Hepatocyte (in vitro differentiated cells): ENCODE measurements around the gene TMCC1. TPM values are rescaled to one million over a fixed set of nuclear protein-coding genes. Genes with fewer than 3 reads are reported as not detected.

Source experiments
- DNase-seq: peaks from one replicate; pipeline ENCODE4 v3.0.0-alpha.2; 2016; ENCODE audit warnings: low spot score
- H2AFZ ChIP-seq: fragments of 200-600 bp; sonication (generic); 2 replicates; pipeline ENCODE4 v1.6.0; 2016; ENCODE audit warnings: antibody characterized with exemption, mild to moderate bottlenecking
- H3K27ac ChIP-seq: fragments of 200-600 bp; sonication (generic); 2 replicates; pipeline ENCODE4 v1.5.1; 2016; ENCODE audit warnings: mild to moderate bottlenecking
- H3K27me3 ChIP-seq: fragments of 200-600 bp; sonication (generic); 2 replicates; pipeline ENCODE4 v1.6.1; 2016
- H3K36me3 ChIP-seq: fragments of 200-600 bp; sonication (generic); replicated peaks from 2 replicates; pipeline ENCODE4 v1.5.1; 2016; ENCODE audit warnings: low read depth; ENCODE audit not compliant: insufficient read depth
- H3K4me1 ChIP-seq: fragments of 200-600 bp; sonication (generic); 2 replicates; pipeline ENCODE4 v1.5.1; 2016; ENCODE audit warnings: mild to moderate bottlenecking, moderate library complexity; ENCODE audit not compliant: insufficient read depth
- H3K4me2 ChIP-seq: fragments of 200-600 bp; sonication (generic); 2 replicates; pipeline ENCODE4 v1.6.0; 2016
- H3K4me3 ChIP-seq: fragments of 200-600 bp; sonication (generic); 2 replicates; pipeline ENCODE4 v1.5.1; 2016; ENCODE audit warnings: mild to moderate bottlenecking
- H3K79me2 ChIP-seq: fragments of 200-600 bp; sonication (generic); 2 replicates; pipeline ENCODE4 v1.6.0; 2017; ENCODE audit warnings: mild to moderate bottlenecking
- H3K9me2 ChIP-seq: fragments of 200-600 bp; sonication (generic); replicated peaks from 2 replicates; pipeline ENCODE4 v1.6.0; 2017; ENCODE audit warnings: mild to moderate bottlenecking; ENCODE audit not compliant: insufficient read depth
- H3K9me3 ChIP-seq: fragments of 200-600 bp; sonication (generic); 2 replicates; pipeline ENCODE4 v1.5.1; 2016; ENCODE audit warnings: low read depth, mild to moderate bottlenecking
- H4K20me1 ChIP-seq: fragments of 200-600 bp; sonication (generic); 2 replicates; pipeline ENCODE4 v1.6.0; 2016; ENCODE audit warnings: mild to moderate bottlenecking; ENCODE audit not compliant: insufficient read depth, poor library complexity, severe bottlenecking
- CTCF ChIP-seq: fragments of 200-600 bp; sonication (generic); IDR thresholded peaks from 2 replicates; pipeline ENCODE4 v1.5.1; 2016; ENCODE audit warnings: antibody characterized with exemption, mild to moderate bottlenecking; ENCODE audit not compliant: poor library complexity
- EZH2 ChIP-seq: fragments of 200-600 bp; sonication (generic); IDR thresholded peaks from 2 replicates; pipeline ENCODE4 v1.6.1; 2016; ENCODE audit warnings: antibody characterized with exemption, mild to moderate bottlenecking, borderline replicate concordance
- EZH2phosphoT487 ChIP-seq: fragments of 200-600 bp; sonication (generic); IDR thresholded peaks from one replicate; pipeline ENCODE4 v1.6.1; 2018; ENCODE audit warnings: antibody characterized with exemption, mild to moderate bottlenecking, low read depth, moderate library complexity; ENCODE audit not compliant: unreplicated experiment, severe bottlenecking
- WGBS: methylation state at CpG from one replicate; pipeline ENCODE4 v1.1.6; 2016; ENCODE audit warnings: low lambda C conversion rate; ENCODE audit errors: missing lambda C conversion rate; 5-methylcytosine and 5-hydroxymethylcytosine counted together
- polyA plus RNA-seq: library from polyadenylated mRNA; unstranded; fragments of >200 nt; fragmentation: Nextera tagmentation; extraction: Ambion mirVana; gene quantifications from 2 replicates; pipeline ENCODE4 v1.2.1, GENCODE V29; 2016
- total RNA-seq: library from RNA; depleted of rRNA; stranded (reverse); fragments of >200 nt; gene quantifications from 2 replicates; pipeline ENCODE4 v1.2.3, GENCODE V29; 2014

The TMCC1 gene
- total and polyA plus RNA-seq, 2 experiments from 2014 or later = 7.0 to 17.3 TPM

GRCh38 chr3:129938140-129938930 lies 44.8 kb upstream of the TMCC1 start:
- Histone ChIP-seq H3K4me2 (no peak overlapping the region), H3K4me3 (no peak overlapping the region), H3K79me2 (no peaks in the 10 kb centered on the region), H4K20me1 (no peaks in the 10 kb centered on the region), H3K27ac (no peak overlapping the region), H3K27me3 (no peaks in the 10 kb centered on the region), H3K9me3 (no peaks in the 10 kb centered on the region), H3K9me2 (no peaks in the 10 kb centered on the region), H2AFZ (no peak overlapping the region), H3K36me3 (no peaks in the 10 kb centered on the region), H3K4me1 (no peaks in the 10 kb centered on the region)
- 64% methylated on average over 7 of the region's 8 CpGs for WGBS
- TF ChIP-seq EZH2 = no peak
- TF ChIP-seq EZH2phosphoT487 = no peak
- no peak for TF ChIP-seq CTCF
- no peak for DNase-seq

- no peak overlapping the region for H3K4me3 ChIP-seq
- 77% methylated on average over 9 of the region's 9 CpGs for WGBS
- H3K9me2 ChIP-seq = no peaks in the 10 kb centered on the region
- H3K27me3 ChIP-seq = no peaks in the 10 kb centered on the region
- no peak for DNase-seq
- no peaks in the 10 kb centered on the region for H3K4me1 ChIP-seq
- H4K20me1 ChIP-seq = no peaks in the 10 kb centered on the region
- H3K27ac ChIP-seq = no peak overlapping the region
- H3K36me3 ChIP-seq = no peaks in the 10 kb centered on the region
- no peaks in the 10 kb centered on the region for H3K9me3 ChIP-seq
- no peak overlapping the region for H3K4me2 ChIP-seq
- TF ChIP-seq CTCF (no peak), EZH2phosphoT487 (no peak), EZH2 (no peak)
- H2AFZ ChIP-seq = no peak overlapping the region
- no peaks in the 10 kb centered on the region for H3K79me2 ChIP-seq
These were observed 44.2 kb upstream of the TMCC1 start for GRCh38 chr3:129937717-129938116.

GRCh38 chr3:129936757-129937156 lies 43.2 kb upstream of the TMCC1 start:
- Histone ChIP-seq H4K20me1 (no peaks in the 10 kb centered on the region), H3K79me2 (no peaks in the 10 kb centered on the region), H3K27me3 (no peaks in the 10 kb centered on the region), H3K9me2 (no peaks in the 10 kb centered on the region), H3K4me2 (no peak overlapping the region), H3K9me3 (no peaks in the 10 kb centered on the region), H3K36me3 (no peaks in the 10 kb centered on the region), H3K4me1 (no peaks in the 10 kb centered on the region), H2AFZ (no peak overlapping the region), H3K4me3 (no peak overlapping the region), H3K27ac (no peak overlapping the region)
- no peak for DNase-seq
- WGBS = 81% methylated on average over 6 of the region's 6 CpGs
- TF ChIP-seq CTCF (no peak), EZH2phosphoT487 (no peak), EZH2 (no peak)
